HG03442 (cell line): Measurements from ENCODE around the gene PRELID3B.

ENCODE experiments used
- ATAC-seq: cut with Tn5 transposase; IDR thresholded peaks from one replicate; pipeline ENCODE4 v1.9.1; 2021; ENCODE audit warnings: mild to moderate bottlenecking, moderate library complexity; ENCODE audit not compliant: unreplicated experiment

Gene PRELID3B

GRCh38 chr20:58996226-58996611, 46.4 kb downstream of the PRELID3B start:
- ATAC-seq: no peak

- ATAC-seq: no peak
These were observed 46.9 kb downstream of the PRELID3B start for GRCh38 chr20:58995461-58996225.

GRCh38 chr20:58994390-58995159, 48.0 kb downstream of the PRELID3B start:
- no peak for ATAC-seq

GRCh38 chr20:58993332-58994248, 49.0 kb downstream of the PRELID3B start:
- no peak for ATAC-seq

- ATAC-seq: no peak
These were observed 49.7 kb downstream of the PRELID3B start for GRCh38 chr20:58992911-58993310.

- ATAC-seq: no peak
These were observed 50.9 kb downstream of the PRELID3B start for GRCh38 chr20:58991715-58992114.

- no peak for ATAC-seq
These were observed 51.7 kb downstream of the PRELID3B start for GRCh38 chr20:58990651-58991445.

GRCh38 chr20:58989196-58989595, 53.4 kb downstream of the PRELID3B start:
- no peak for ATAC-seq

- ATAC-seq: no peak
These were observed 54.1 kb downstream of the PRELID3B start for GRCh38 chr20:58988565-58988882.

- no peak for ATAC-seq
These were observed 54.6 kb downstream of the PRELID3B start for GRCh38 chr20:58987790-58988564.

- ATAC-seq: no peak
These were observed 55.5 kb downstream of the PRELID3B start for GRCh38 chr20:58986968-58987517.

GRCh38 chr20:58986286-58986967, 56.2 kb downstream of the PRELID3B start:
- ATAC-seq: no peak

GRCh38 chr20:58985656-58986055, 56.9 kb downstream of the PRELID3B start:
- no peak for ATAC-seq

- ATAC-seq: no peak
These were observed 57.9 kb downstream of the PRELID3B start for GRCh38 chr20:58984691-58985090.
